Loucy (cell line): ENCODE data around the gene CBLC.

Experiments used
- CTCF ChIP-seq: fragments of 200-600 bp; sonication (generic); conservative IDR thresholded peaks from 2 replicates; pipeline ENCODE4 v1.5.1; 2014; ENCODE audit warnings: mild to moderate bottlenecking, antibody characterized with exemption, low read length
- EZH2phosphoT487 ChIP-seq: fragments of 200-600 bp; IDR thresholded peaks from 2 replicates; pipeline ENCODE4 v1.6.1; 2018; ENCODE audit warnings: antibody characterized with exemption, mild to moderate bottlenecking, moderate library complexity, borderline replicate concordance

- TF ChIP-seq CTCF (no peak), EZH2phosphoT487 (no peak)
These were observed 40.9 kb downstream of the CBLC start for GRCh38 chr19:44818466-44819031.
